ENCODE measurements around the gene PGK1. TPM values are rescaled to one million over a fixed set of nuclear protein-coding genes. Genes with fewer than 3 reads are reported as not detected.

The PGK1 gene
- total and polyA plus RNA-seq, 2 donors (not counting 3 experiments of a cell fraction or from before 2014, with no cell fraction given): 222 to 377 TPM

GRCh38 chrX:78116766-78117165 lies 12.7 kb downstream of the PGK1 start:
- no peak overlapping the region for H3K4me2 ChIP-seq (ENCODE audit: insufficient read depth, low read length)
- peaks cover 9 to 17% of the 10 kb centered on the region in 2 experiments for H3K36me3 ChIP-seq (ENCODE audit: control insufficient read depth in 2 of 2, extremely low read depth in 1 of 2, insufficient read depth in 2 of 2, low read length in 2 of 2)
- POLR2A ChIA-PET: no interaction called here
- no peak for DNase-seq (ENCODE audit: low read depth, low spot score)
- no TSS peak for BruUV-seq (replicated peaks)
- TF ChIP-seq FOS (IDR thresholded peaks at IDR 0.05; ENCODE audit: borderline replicate concordance, insufficient read depth, low read length): no peak
- no peak for TF ChIP-seq MAX (IDR thresholded peaks at IDR 0.05; ENCODE audit: insufficient read depth, insufficient read length)
- TF ChIP-seq JUN (IDR thresholded peaks at IDR 0.05; ENCODE audit: borderline replicate concordance, insufficient read depth, insufficient read length, low read depth): no peak
- TF ChIP-seq GATA2 (IDR thresholded peaks at IDR 0.05; ENCODE audit: insufficient read depth, insufficient read length, low read depth, low read length): no peak
- no peak for TF ChIP-seq CTCF (IDR thresholded peaks at IDR 0.05; ENCODE audit: extremely low read depth in 1 of 2, insufficient read depth in 1 of 2, low read depth in 1 of 2, low read length in 2 of 2)
- TF ChIP-seq EZH2 (IDR thresholded peaks at IDR 0.05; ENCODE audit: borderline replicate concordance, low read depth, low read length, severe bottlenecking): no peak
- TF ChIP-seq MYC (IDR thresholded peaks at IDR 0.05; ENCODE audit: low read depth, low read length): no peak
- no peaks in the 10 kb centered on the region for H3K27me3 ChIP-seq (ENCODE audit: control insufficient read depth in 2 of 2, insufficient read depth in 2 of 2, low read length in 2 of 2)
- dilution Hi-C loops (cut with MboI; ENCODE audit: extremely low pct_ligation_motif_present, low sequenced_read_pairs) (no loop called here), intact Hi-C loops (cut with micrococcal nuclease) (no loop called here)
- no peak overlapping the region for H3K27ac ChIP-seq (ENCODE audit: insufficient read depth, low read depth, low read length)
- no peak overlapping the region for H2AFZ ChIP-seq (ENCODE audit: low read depth, low read length)
- no peaks in the 10 kb centered on the region for H3K4me1 ChIP-seq (ENCODE audit: control insufficient read depth, extremely low read depth, insufficient read depth, low read length)
- H3K9ac ChIP-seq (replicated peaks; ENCODE audit: extremely low read depth, insufficient read depth, low read length): no peak overlapping the region
- H3K9me1 ChIP-seq (replicated peaks; ENCODE audit: control insufficient read depth, extremely low read depth, insufficient read depth, low read length): no peaks in the 10 kb centered on the region
- FAIRE-seq: no peak
- no peak overlapping the region for H3K4me3 ChIP-seq (replicated peaks in 1 of 3; ENCODE audit: insufficient read depth in 1 of 3, low read depth in 1 of 3, low read length in 3 of 3)
- no peaks in the 10 kb centered on the region for H4K20me1 ChIP-seq (replicated peaks; ENCODE audit: control insufficient read depth, extremely low read depth, insufficient read depth, low read length)
- CTCF ChIA-PET: interaction anchor here (0.9 kb wide), 1 partner anchor 9 kb away, joined by 4 read pairs; no protein-coding TSS in a partner anchor
- H3K79me2 ChIP-seq (ENCODE audit: control insufficient read depth, insufficient read depth, low read length): peaks cover 77% of the 10 kb centered on the region
- no peaks in the 10 kb centered on the region for H3K9me3 ChIP-seq (replicated peaks; ENCODE audit: control insufficient read depth, insufficient read depth, low read length)

Data from endothelial cell of umbilical vein (primary cell).